Mesothelial cell of epicardium (in vitro differentiated cells): Measurements from ENCODE around the gene MYD88. TPM values are rescaled to one million over a fixed set of nuclear protein-coding genes. Genes with fewer than 3 reads are reported as not detected.

Source experiments
- DNase-seq, 2 experiments: peaks; one replicate each; pipeline ENCODE4 v3.0.0; 2021; ENCODE audit warnings: low spot score in 2 of 2; ENCODE audit not compliant: unreplicated experiment in 2 of 2
- H3K27ac Mint-ChIP-seq: 2 replicates; pipeline ENCODE4 v1.8.0; 2021; ENCODE audit warnings: mixed read lengths
- H3K27me3 Mint-ChIP-seq: 2 replicates; pipeline ENCODE4 v1.8.0; 2021; ENCODE audit warnings: low read depth, mixed read lengths
- H3K36me3 Mint-ChIP-seq: 2 replicates; pipeline ENCODE4 v1.8.0; 2021; ENCODE audit warnings: mixed read lengths
- H3K4me1 Mint-ChIP-seq: 2 replicates; pipeline ENCODE4 v1.8.0; 2021; ENCODE audit warnings: mixed read lengths
- H3K4me3 Mint-ChIP-seq: 2 replicates; pipeline ENCODE4 v1.8.0; 2021; ENCODE audit warnings: mild to moderate bottlenecking, moderate library complexity, mixed read lengths
- H3K9me3 Mint-ChIP-seq: 2 replicates; pipeline ENCODE4 v1.8.0; 2021; ENCODE audit warnings: mixed read lengths
- CTCF ChIP-seq: fragments of 200-600 bp; sonication (generic); IDR thresholded peaks from one replicate; pipeline ENCODE4 v1.5.0; 2021; ENCODE audit warnings: antibody characterized with exemption; ENCODE audit not compliant: unreplicated experiment
- total RNA-seq: library from RNA; stranded (reverse); gene quantifications from 3 replicates; pipeline ENCODE4 v1.2.1, GENCODE V29; 2021

The MYD88 gene
- total RNA-seq, 1 donor from 2014 or later, result 27.3 TPM

DNA sequence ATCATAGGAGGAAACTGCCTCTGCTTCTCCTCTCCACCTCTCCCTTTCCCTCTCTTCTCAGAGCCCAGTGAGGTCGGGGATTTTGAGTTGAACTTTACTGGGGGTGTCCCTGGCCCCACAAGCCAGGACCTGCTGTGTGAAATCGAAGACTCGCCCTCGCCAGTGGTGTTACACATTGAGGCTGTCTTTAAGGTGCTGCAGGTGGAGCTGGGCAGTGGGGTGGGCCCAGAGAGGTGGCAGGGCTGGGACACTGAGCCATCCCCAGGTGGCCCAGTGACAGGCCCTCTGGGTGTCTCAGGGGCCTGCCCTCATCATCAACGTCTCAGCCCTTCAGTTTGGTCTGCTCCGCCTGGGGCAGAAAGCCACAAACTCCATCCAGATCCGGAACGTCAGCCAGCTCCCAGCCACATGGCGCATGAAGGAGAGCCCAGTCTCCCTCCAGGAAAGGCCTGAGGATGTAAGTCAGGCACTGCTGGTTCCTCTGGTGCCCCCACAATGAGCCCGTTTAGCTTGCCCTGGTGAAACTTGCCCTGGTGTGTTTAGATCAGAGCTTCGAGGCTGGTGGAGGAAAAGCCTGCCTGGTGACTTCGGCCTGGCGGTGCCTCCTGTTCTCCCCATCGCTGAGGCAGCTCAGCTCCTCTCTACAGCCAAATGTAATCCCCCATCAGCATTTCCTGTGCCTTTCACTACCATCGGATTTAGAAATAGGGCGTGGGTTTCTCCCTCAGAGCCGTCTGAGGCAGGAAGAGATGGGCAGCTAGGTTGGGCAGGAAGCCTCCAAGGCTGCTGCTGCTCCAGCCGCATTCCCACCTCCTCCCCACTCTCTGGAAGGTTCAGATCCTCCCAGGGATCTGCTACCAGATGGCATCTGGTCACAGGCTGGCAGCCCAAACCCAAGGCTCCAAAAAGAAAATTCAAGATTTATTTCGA is 40.8 kb upstream of the MYD88 start:
- TF ChIP-seq CTCF, result no peak
- DNase-seq, result no peak
- Mint-ChIP-seq H3K4me1 (peaks cover 5% of the 10 kb centered on the region), H3K36me3 (no peaks in the 10 kb centered on the region), H3K4me3 (no peak overlapping the region), H3K27me3 (peaks cover 43% of the 10 kb centered on the region), H3K9me3 (no peaks in the 10 kb centered on the region), H3K27ac (no peak overlapping the region)

DNA sequence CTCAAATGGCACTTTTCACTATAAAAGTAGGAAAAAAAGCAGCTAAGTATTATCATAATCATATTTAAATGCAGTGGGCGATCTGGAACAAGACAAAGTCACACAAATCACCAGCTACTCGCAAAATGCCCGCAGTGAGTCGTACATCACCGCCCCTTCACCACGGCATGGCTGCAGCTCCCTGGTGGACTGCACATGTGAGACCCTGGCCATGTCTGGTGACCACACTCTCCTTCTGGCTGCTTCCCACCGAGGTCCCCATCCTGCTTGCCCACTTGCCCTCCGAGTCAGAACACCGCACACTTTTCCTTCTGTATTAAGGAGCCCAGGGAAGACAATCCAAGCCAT is 40.1 kb upstream of the MYD88 start:
- peaks cover 5% of the 10 kb centered on the region for H3K4me1 Mint-ChIP-seq
- H3K36me3 Mint-ChIP-seq, result no peaks in the 10 kb centered on the region
- H3K9me3 Mint-ChIP-seq, result no peaks in the 10 kb centered on the region
- H3K27ac Mint-ChIP-seq, result no peak overlapping the region
- H3K27me3 Mint-ChIP-seq, result peaks cover 38% of the 10 kb centered on the region
- no peak overlapping the region for H3K4me3 Mint-ChIP-seq
- DNase-seq, result no peak
- TF ChIP-seq CTCF, result no peak

DNA sequence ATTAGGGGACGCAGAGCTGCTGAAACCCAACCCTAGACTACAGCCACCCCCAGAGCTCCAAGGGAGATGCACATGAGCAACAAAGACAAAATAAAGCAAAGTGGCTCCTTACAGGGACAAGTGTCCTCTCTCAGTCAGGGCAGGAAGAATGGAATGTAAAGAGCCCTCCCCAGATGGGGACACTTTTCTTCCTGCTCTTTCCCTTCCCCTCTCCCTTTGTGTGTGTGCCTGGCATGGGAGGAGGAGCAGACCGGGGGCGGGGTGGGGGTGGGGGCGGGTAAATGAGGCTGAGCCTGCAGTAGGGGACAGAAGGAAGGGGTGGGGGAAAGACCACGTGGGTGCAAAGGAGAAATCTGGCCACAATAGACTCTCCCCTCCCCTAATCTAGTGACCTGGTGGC is 38.9 kb upstream of the MYD88 start:
- Mint-ChIP-seq H3K27ac (peak overlapping the region; percentile 50), H3K4me1 (peaks cover 5% of the 10 kb centered on the region), H3K27me3 (peaks cover 29% of the 10 kb centered on the region), H3K4me3 (no peak overlapping the region), H3K36me3 (no peaks in the 10 kb centered on the region), H3K9me3 (peaks cover 1% of the 10 kb centered on the region)
- TF ChIP-seq CTCF, result no peak
- no peak for DNase-seq

GRCh38 chr3:38100498-38100897 is 38.0 kb upstream of the MYD88 start:
- Mint-ChIP-seq H3K4me3 (no peak overlapping the region), H3K4me1 (peaks cover 5% of the 10 kb centered on the region), H3K27me3 (peaks cover 20% of the 10 kb centered on the region), H3K27ac (no peak overlapping the region), H3K9me3 (peaks cover 11% of the 10 kb centered on the region), H3K36me3 (no peaks in the 10 kb centered on the region)
- DNase-seq, result no peak
- no peak for TF ChIP-seq CTCF

- H3K9me3 Mint-ChIP-seq, result peaks cover 15% of the 10 kb centered on the region
- H3K4me1 Mint-ChIP-seq, result peaks cover 5% of the 10 kb centered on the region
- H3K4me3 Mint-ChIP-seq, result no peak overlapping the region
- H3K36me3 Mint-ChIP-seq, result no peaks in the 10 kb centered on the region
- no peak for DNase-seq
- peaks cover 17% of the 10 kb centered on the region for H3K27me3 Mint-ChIP-seq
- no peak overlapping the region for H3K27ac Mint-ChIP-seq
- TF ChIP-seq CTCF, result no peak
Observed at GRCh38 chr3:38101811-38102443, 36.5 kb upstream of the MYD88 start.
